Panc1 (cell line): ENCODE results near the gene CSMD2. TPM values are rescaled to one million over a fixed set of nuclear protein-coding genes. Genes with fewer than 3 reads are reported as not detected.

Source experiments
- ATAC-seq: fragments of 200-7000 bp; cut with Tn5 transposase; 2 replicates; pipeline ENCODE4 v1.9.1; 2020; ENCODE audit warnings: mild to moderate bottlenecking, moderate library complexity
- BruUV-seq: library from RNA; stranded (reverse); fragments of 400-500 nt; replicated peaks from 2 replicates; lab custom pipeline; 2021; lab: Mats Ljungman, UMichigan
- CTCF ChIA-PET: fragments of 300-600 bp; sonication (Branson Sonifier 250); formaldehyde crosslinking; loops from one replicate; lab custom pipeline; 2022; ENCODE audit warnings: antibody characterized with exemption; lab: Charles Lee
- POLR2A ChIA-PET: fragments of 300-600 bp; sonication (Branson Sonifier 250); formaldehyde crosslinking; loops from one replicate; lab custom pipeline; 2022; ENCODE audit warnings: antibody characterized with exemption; lab: Charles Lee
- DNase-seq: peaks from one replicate; pipeline ENCODE4 v3.0.0-alpha.2; 2010; ENCODE audit warnings: low read depth, low spot score
- H3K27ac ChIP-seq: 2 replicates; pipeline ENCODE4 v1.5.1; 2011; ENCODE audit warnings: mild to moderate bottlenecking, low read length, inconsistent platforms
- H3K27me3 ChIP-seq: fragments of 200-500 bp; sonication (Bioruptor generic); 2 replicates; pipeline ENCODE4 v1.6.0; 2014; ENCODE audit warnings: low read length, inconsistent platforms; ENCODE audit not compliant: control insufficient read depth, insufficient read depth
- H3K36me3 ChIP-seq: fragments of 200-500 bp; sonication (Bioruptor generic); 2 replicates; pipeline ENCODE4 v1.5.1; 2014; ENCODE audit warnings: inconsistent platforms, mild to moderate bottlenecking, low read length, moderate library complexity; ENCODE audit not compliant: control insufficient read depth, insufficient read depth
- H3K4me1 ChIP-seq: 2 replicates; pipeline ENCODE4 v1.5.1; 2011; ENCODE audit warnings: inconsistent platforms, mild to moderate bottlenecking, low read length, moderate library complexity; ENCODE audit not compliant: control insufficient read depth, insufficient read depth
- H3K4me3 ChIP-seq, 2 experiments: 2 replicates each; pipeline ENCODE4 v1.5.1; 2011 to 2012; ENCODE audit warnings: low read depth in 2 of 2, low read length in 2 of 2, mild to moderate bottlenecking in 2 of 2, inconsistent platforms in 1 of 2, moderate library complexity in 1 of 2
- H3K9me3 ChIP-seq: fragments of 200-500 bp; sonication (Bioruptor generic); 2 replicates; pipeline ENCODE4 v1.5.1; 2014; ENCODE audit warnings: low read depth, mild to moderate bottlenecking, inconsistent platforms, low read length, moderate library complexity; ENCODE audit not compliant: control insufficient read depth, insufficient read depth
- POLR2AphosphoS5 ChIP-seq: IDR thresholded peaks from 2 replicates; pipeline ENCODE4 v1.6.1; 2012; ENCODE audit warnings: mild to moderate bottlenecking, low read depth, low read length, moderate library complexity
- SIN3A ChIP-seq: IDR thresholded peaks from 2 replicates; pipeline ENCODE4 v1.6.1; 2012; ENCODE audit warnings: low read depth, mild to moderate bottlenecking, low read length, moderate library complexity, borderline replicate concordance; ENCODE audit not compliant: insufficient read depth
- TCF7L2 ChIP-seq: IDR thresholded peaks from 2 replicates; pipeline ENCODE4 v1.6.1; 2011; ENCODE audit warnings: mild to moderate bottlenecking, low read depth, low read length, inconsistent platforms
- in situ Hi-C: cut with HindIII; loops from 2 replicates; pipeline ENCODE4 v1.10.0; 2016; ENCODE audit warnings: low sequenced_read_pairs, low pct_unique_long_range_greater_than_20kb
- intact Hi-C: fragments of 100-400 bp; cut with micrococcal nuclease; formaldehyde crosslinking; loops from one replicate; pipeline ENCODE4 v1.10.0; 2022; ENCODE audit not compliant: unreplicated experiment
- total RNA-seq: library from RNA; stranded (reverse); gene quantifications from one replicate; pipeline ENCODE4 v1.2.1, GENCODE V29; 2021; ENCODE audit not compliant: unreplicated experiment
- TF ChIP-seq, protein P1 (sequence below): fragments of 450-650 bp; IDR thresholded peaks from 2 replicates; pipeline ENCODE4 v1.5.1; 2017; ENCODE audit warnings: mild to moderate bottlenecking
- TF ChIP-seq, protein P2 (sequence below), 2 experiments: IDR thresholded peaks; 2 replicates each; pipeline ENCODE4 v1.6.1; 2011 to 2012; ENCODE audit warnings: low read depth in 2 of 2, control low read depth in 1 of 2, low read length in 1 of 2, mild to moderate bottlenecking in 1 of 2, moderate library complexity in 1 of 2; ENCODE audit not compliant: insufficient read depth in 1 of 2

Gene CSMD2
- total RNA-seq, 1 experiment from 2014 or later, result not detected

DNA sequence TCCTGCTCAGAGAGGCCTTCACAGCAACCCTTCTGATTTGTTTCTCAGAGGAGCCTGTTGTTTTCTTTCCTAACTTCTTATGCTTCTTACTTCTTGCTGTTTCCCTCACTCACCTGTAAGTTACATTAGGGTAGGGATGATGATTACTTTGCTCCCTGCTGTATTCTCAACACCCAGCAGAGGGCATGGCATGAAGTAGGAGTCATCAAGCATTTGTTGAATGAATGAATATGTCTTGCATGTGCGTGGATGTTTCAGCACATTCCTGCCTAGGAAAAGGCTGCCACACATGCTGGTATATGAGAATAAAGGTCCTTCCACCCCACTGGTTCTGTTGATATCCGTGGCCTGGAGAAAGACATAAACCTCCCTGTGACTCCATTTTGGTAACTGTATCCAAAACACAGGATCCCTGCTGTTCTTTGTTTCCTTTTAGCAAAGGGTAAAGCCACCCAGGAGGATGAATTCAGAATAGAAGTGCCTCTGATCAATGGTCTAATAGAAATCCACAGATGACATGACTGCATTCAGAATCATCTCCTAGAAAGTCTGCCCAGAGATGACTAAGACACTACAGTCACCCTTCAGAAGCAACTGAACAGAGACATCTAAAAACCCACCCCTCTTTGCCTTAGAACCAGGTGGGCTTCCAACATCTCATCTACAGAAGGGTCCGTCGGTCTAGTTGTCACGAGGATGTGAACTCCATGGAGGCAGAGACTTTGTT is 523.8 kb downstream of the CSMD2 start:
- ChIA-PET POLR2A (no interaction called here), CTCF (no interaction called here)
- in situ Hi-C loops, result no loop called here
- peaks cover 10% of the 10 kb centered on the region for H3K27me3 ChIP-seq
- BruUV-seq, result no TSS peak
- TF ChIP-seq, protein P1, sequence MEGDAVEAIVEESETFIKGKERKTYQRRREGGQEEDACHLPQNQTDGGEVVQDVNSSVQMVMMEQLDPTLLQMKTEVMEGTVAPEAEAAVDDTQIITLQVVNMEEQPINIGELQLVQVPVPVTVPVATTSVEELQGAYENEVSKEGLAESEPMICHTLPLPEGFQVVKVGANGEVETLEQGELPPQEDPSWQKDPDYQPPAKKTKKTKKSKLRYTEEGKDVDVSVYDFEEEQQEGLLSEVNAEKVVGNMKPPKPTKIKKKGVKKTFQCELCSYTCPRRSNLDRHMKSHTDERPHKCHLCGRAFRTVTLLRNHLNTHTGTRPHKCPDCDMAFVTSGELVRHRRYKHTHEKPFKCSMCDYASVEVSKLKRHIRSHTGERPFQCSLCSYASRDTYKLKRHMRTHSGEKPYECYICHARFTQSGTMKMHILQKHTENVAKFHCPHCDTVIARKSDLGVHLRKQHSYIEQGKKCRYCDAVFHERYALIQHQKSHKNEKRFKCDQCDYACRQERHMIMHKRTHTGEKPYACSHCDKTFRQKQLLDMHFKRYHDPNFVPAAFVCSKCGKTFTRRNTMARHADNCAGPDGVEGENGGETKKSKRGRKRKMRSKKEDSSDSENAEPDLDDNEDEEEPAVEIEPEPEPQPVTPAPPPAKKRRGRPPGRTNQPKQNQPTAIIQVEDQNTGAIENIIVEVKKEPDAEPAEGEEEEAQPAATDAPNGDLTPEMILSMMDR, result peak; percentile 53
- no peak for TF ChIP-seq TCF7L2
- no peaks in the 10 kb centered on the region for H3K9me3 ChIP-seq
- ATAC-seq (no peak), DNase-seq (peak; percentile 27)
- intact Hi-C loops, result no loop called here
- no peaks in the 10 kb centered on the region for H3K4me1 ChIP-seq
- H3K4me3 ChIP-seq, result no peak overlapping the region
- no peaks in the 10 kb centered on the region for H3K36me3 ChIP-seq
- H3K27ac ChIP-seq, result no peak overlapping the region

DNA sequence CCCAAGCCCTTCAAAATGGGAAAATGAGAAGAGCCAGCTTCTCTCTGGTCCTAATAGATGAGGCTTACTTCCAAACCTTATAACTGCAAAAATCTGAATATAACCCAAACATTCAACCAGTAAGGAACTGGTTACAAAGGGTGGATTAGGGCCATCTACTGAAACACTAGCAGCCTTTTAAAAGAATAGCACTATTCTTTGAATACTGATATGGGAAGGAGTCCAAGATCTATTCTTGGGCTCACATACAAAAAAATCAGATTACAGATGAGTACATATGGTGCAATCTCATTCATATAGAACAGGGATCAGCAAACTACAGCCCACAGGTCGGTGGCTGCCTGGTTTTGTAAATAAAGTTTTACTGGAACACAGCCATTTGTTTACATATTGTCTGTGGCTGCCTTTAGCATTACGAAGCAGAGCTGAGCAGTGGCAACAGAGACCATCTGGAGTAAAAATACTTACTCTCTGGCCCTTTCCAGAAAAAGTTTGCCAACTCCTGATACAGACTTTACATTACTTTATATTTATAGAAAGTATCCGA is 524.8 kb downstream of the CSMD2 start:
- intact Hi-C loops (no loop called here), in situ Hi-C loops (no loop called here)
- POLR2A ChIA-PET, result no interaction called here
- no peak for TF ChIP-seq TCF7L2
- no peak for TF ChIP-seq SIN3A
- TF ChIP-seq POLR2AphosphoS5, result no peak
- TF ChIP-seq, protein P2, sequence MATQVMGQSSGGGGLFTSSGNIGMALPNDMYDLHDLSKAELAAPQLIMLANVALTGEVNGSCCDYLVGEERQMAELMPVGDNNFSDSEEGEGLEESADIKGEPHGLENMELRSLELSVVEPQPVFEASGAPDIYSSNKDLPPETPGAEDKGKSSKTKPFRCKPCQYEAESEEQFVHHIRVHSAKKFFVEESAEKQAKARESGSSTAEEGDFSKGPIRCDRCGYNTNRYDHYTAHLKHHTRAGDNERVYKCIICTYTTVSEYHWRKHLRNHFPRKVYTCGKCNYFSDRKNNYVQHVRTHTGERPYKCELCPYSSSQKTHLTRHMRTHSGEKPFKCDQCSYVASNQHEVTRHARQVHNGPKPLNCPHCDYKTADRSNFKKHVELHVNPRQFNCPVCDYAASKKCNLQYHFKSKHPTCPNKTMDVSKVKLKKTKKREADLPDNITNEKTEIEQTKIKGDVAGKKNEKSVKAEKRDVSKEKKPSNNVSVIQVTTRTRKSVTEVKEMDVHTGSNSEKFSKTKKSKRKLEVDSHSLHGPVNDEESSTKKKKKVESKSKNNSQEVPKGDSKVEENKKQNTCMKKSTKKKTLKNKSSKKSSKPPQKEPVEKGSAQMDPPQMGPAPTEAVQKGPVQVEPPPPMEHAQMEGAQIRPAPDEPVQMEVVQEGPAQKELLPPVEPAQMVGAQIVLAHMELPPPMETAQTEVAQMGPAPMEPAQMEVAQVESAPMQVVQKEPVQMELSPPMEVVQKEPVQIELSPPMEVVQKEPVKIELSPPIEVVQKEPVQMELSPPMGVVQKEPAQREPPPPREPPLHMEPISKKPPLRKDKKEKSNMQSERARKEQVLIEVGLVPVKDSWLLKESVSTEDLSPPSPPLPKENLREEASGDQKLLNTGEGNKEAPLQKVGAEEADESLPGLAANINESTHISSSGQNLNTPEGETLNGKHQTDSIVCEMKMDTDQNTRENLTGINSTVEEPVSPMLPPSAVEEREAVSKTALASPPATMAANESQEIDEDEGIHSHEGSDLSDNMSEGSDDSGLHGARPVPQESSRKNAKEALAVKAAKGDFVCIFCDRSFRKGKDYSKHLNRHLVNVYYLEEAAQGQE (IDR thresholded peaks at IDR 0.05; ENCODE audit: insufficient read depth in 1 of 2, low read depth in 2 of 2, low read length in 1 of 2), result no peak
- TF ChIP-seq, protein P1, result no peak
- no peak overlapping the region for H3K27ac ChIP-seq
- CTCF ChIA-PET, result interaction anchor here (0.5 to 0.6 kb wide), 2 partner anchors 11 to 510 kb away, joined by 3 to 4 read pairs; no protein-coding TSS in a partner anchor
- DNase-seq, result no peak
- no peak overlapping the region for H3K4me3 ChIP-seq
- H3K36me3 ChIP-seq, result no peaks in the 10 kb centered on the region
- H3K9me3 ChIP-seq, result no peaks in the 10 kb centered on the region
- no peak for ATAC-seq
- BruUV-seq, result no TSS peak
- peaks cover 7% of the 10 kb centered on the region for H3K27me3 ChIP-seq
- no peaks in the 10 kb centered on the region for H3K4me1 ChIP-seq
